MM.1S (cell line): ENCODE results near the gene KLHL7.

Experiments
- DNase-seq: peaks from one replicate; pipeline ENCODE4 v3.0.0-alpha.2; 2015
- H2AFZ ChIP-seq: fragments of 300-600 bp; sonication (generic); 2 replicates; pipeline ENCODE4 v1.6.0; 2016; ENCODE audit warnings: antibody characterized with exemption, low read length
- H3F3A ChIP-seq: fragments of 300-600 bp; sonication (generic); 2 replicates; pipeline ENCODE4 v1.6.1; 2016; ENCODE audit warnings: mild to moderate bottlenecking, antibody characterized with exemption, low read length, moderate library complexity, mixed read lengths; ENCODE audit not compliant: insufficient read depth
- H3K27ac ChIP-seq: fragments of 300-600 bp; sonication (generic); 2 replicates; pipeline ENCODE4 v1.5.1; 2016; ENCODE audit warnings: mild to moderate bottlenecking, low read length
- H3K27me3 ChIP-seq: fragments of 300-600 bp; sonication (generic); replicated peaks from 2 replicates; pipeline ENCODE4 v1.6.0; 2016; ENCODE audit warnings: low read length; ENCODE audit not compliant: insufficient read depth
- H3K36me3 ChIP-seq: fragments of 300-600 bp; sonication (generic); replicated peaks from 2 replicates; pipeline ENCODE4 v1.6.1; 2016; ENCODE audit warnings: mild to moderate bottlenecking, low read length, mixed read lengths; ENCODE audit not compliant: insufficient read depth
- H3K4me1 ChIP-seq: fragments of 300-600 bp; sonication (generic); 2 replicates; pipeline ENCODE4 v1.6.1; 2016; ENCODE audit warnings: low read length, mixed read lengths
- H3K4me2 ChIP-seq: fragments of 300-600 bp; sonication (generic); 2 replicates; pipeline ENCODE4 v1.6.0; 2016; ENCODE audit warnings: low read depth, low read length
- H3K4me3 ChIP-seq: fragments of 300-600 bp; sonication (generic); 2 replicates; pipeline ENCODE4 v1.5.1; 2016; ENCODE audit warnings: low read length, mixed read lengths
- H3K79me2 ChIP-seq: fragments of 300-600 bp; sonication (generic); 2 replicates; pipeline ENCODE4 v1.6.1; 2016; ENCODE audit warnings: mixed run types, low read length, mixed read lengths
- H3K9ac ChIP-seq: fragments of 300-600 bp; sonication (generic); 2 replicates; pipeline ENCODE4 v1.6.1; 2016; ENCODE audit warnings: low read length, mixed read lengths
- H3K9me2 ChIP-seq: fragments of 300-600 bp; sonication (generic); replicated peaks from 2 replicates; pipeline ENCODE4 v1.6.1; 2016; ENCODE audit warnings: mild to moderate bottlenecking, low read length, mixed read lengths; ENCODE audit not compliant: insufficient read depth
- H3K9me3 ChIP-seq: fragments of 300-600 bp; sonication (generic); replicated peaks from 2 replicates; pipeline ENCODE4 v1.6.1; 2016; ENCODE audit warnings: mild to moderate bottlenecking, low read length, mixed read lengths; ENCODE audit not compliant: insufficient read depth
- H4K20me1 ChIP-seq: fragments of 300-600 bp; sonication (generic); 2 replicates; pipeline ENCODE4 v1.6.1; 2016; ENCODE audit warnings: mild to moderate bottlenecking, low read length, moderate library complexity, mixed read lengths; ENCODE audit not compliant: insufficient read depth
- CTCF ChIP-seq: fragments of 300-600 bp; sonication (generic); IDR thresholded peaks from 2 replicates; pipeline ENCODE4 v1.5.1; 2016; ENCODE audit warnings: antibody characterized with exemption, low read length, mixed read lengths
- EZH2 ChIP-seq: fragments of 300-600 bp; sonication (generic); optimal IDR thresholded peaks from 2 replicates; pipeline ENCODE3; 2017; ENCODE audit warnings: low read depth, mild to moderate bottlenecking, antibody characterized with exemption, low read length, mixed read lengths
- EZH2phosphoT487 ChIP-seq: fragments of 300-600 bp; sonication (generic); IDR thresholded peaks from 2 replicates; pipeline ENCODE4 v1.6.1; 2018; ENCODE audit warnings: antibody characterized with exemption, low read length

KLHL7 gene

GRCh38 chr7:23072048-23072447 is 33.5 kb upstream of the KLHL7 start:
- Histone ChIP-seq H3K4me1 (no peaks in the 10 kb centered on the region), H3K4me3 (no peak overlapping the region), H3K27me3 (no peaks in the 10 kb centered on the region), H3F3A (no peaks in the 10 kb centered on the region), H3K27ac (no peak overlapping the region), H4K20me1 (no peaks in the 10 kb centered on the region), H2AFZ (no peak overlapping the region), H3K4me2 (no peak overlapping the region), H3K9ac (no peak overlapping the region), H3K9me2 (no peaks in the 10 kb centered on the region), H3K79me2 (no peaks in the 10 kb centered on the region), H3K9me3 (no peaks in the 10 kb centered on the region), H3K36me3 (no peaks in the 10 kb centered on the region)
- DNase-seq: no peak
- no peak for TF ChIP-seq CTCF
- TF ChIP-seq EZH2phosphoT487: no peak
- no peak for TF ChIP-seq EZH2

GRCh38 chr7:23072922-23073321 is 32.7 kb upstream of the KLHL7 start:
- Histone ChIP-seq H3K4me3 (no peak overlapping the region), H3K4me2 (no peak overlapping the region), H3K27ac (no peak overlapping the region), H3K9me2 (no peaks in the 10 kb centered on the region), H3K79me2 (no peaks in the 10 kb centered on the region), H3K9me3 (no peaks in the 10 kb centered on the region), H3K9ac (no peak overlapping the region), H3K36me3 (no peaks in the 10 kb centered on the region), H3K27me3 (no peaks in the 10 kb centered on the region), H4K20me1 (no peaks in the 10 kb centered on the region), H2AFZ (no peak overlapping the region), H3K4me1 (no peaks in the 10 kb centered on the region), H3F3A (no peaks in the 10 kb centered on the region)
- DNase-seq: no peak
- no peak for TF ChIP-seq EZH2phosphoT487
- TF ChIP-seq CTCF: no peak
- no peak for TF ChIP-seq EZH2

- no peaks in the 10 kb centered on the region for H3K27me3 ChIP-seq
- H3K4me3 ChIP-seq: no peak overlapping the region
- no peak overlapping the region for H3K9ac ChIP-seq
- H3K4me1 ChIP-seq: no peaks in the 10 kb centered on the region
- DNase-seq: no peak
- no peaks in the 10 kb centered on the region for H3K9me3 ChIP-seq
- H2AFZ ChIP-seq: no peak overlapping the region
- no peaks in the 10 kb centered on the region for H3F3A ChIP-seq
- H3K4me2 ChIP-seq: no peak overlapping the region
- no peaks in the 10 kb centered on the region for H4K20me1 ChIP-seq
- no peaks in the 10 kb centered on the region for H3K9me2 ChIP-seq
- no peaks in the 10 kb centered on the region for H3K36me3 ChIP-seq
- H3K79me2 ChIP-seq: no peaks in the 10 kb centered on the region
- TF ChIP-seq CTCF: no peak
- H3K27ac ChIP-seq: no peak overlapping the region
Measured at GRCh38 chr7:23074443-23075261, 30.9 kb upstream of the KLHL7 start.
